ENCODE measurements around the gene CUBN.
"Not testable (repeated sequence)": the region's sequence is repeated elsewhere in the genome, so short reads cannot be mapped to it uniquely, and the experiment has no call there.

The CUBN gene

DNA sequence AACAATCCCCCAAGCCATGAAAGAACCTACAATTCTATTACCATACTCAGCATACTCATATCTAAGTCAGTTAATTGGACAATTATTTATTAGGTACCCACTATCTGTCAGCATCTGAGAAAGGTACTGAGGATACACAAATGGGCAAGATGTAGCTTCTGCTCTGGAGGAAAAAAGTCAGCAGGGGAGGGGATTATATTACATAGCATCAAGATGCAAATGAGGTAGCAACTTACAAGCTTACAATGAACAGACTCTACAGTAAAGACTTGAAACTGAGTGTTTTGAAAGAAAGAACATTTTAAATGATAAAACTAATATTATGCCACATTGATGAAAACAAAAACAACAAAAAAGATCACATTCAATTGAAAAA, 10.8 kb upstream of the CUBN start:
- DNase-seq, result no peak

- DNase-seq, result no peak
These were observed 8.9 kb upstream of the CUBN start for GRCh38 chr10:17138460-17139042.

GRCh38 chr10:17134737-17135260, 5.2 kb upstream of the CUBN start:
- DNase-seq, result no peak

- no peak for DNase-seq
These were observed 4.7 kb upstream of the CUBN start for GRCh38 chr10:17134282-17134681.

- no peak for DNase-seq
These were observed 1.4 kb downstream of the CUBN start for GRCh38 chr10:17128261-17128660.

GRCh38 chr10:17126327-17126726, 3.3 kb downstream of the CUBN start:
- DNase-seq, result no peak

- no peak for DNase-seq
These were observed 4.3 kb downstream of the CUBN start for GRCh38 chr10:17125206-17125893.

DNA sequence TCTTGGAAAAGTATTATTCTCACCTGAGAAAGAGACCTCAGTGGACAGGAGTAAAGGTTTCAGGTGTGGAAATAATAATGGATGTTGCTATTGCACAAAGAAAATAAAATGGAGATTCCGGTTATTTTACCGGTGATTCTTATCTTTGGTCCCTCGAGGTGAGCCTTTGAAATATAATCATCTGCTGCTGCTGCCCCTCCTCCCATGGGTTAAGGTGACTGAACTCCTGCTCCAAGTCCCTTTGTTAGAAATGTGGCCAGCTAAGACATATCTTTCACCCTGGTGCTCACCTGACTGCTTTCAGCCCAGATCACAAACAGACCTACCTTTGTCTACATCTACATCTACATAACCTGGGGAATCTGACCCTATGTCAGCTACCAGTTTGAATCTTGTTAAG, 5.7 kb downstream of the CUBN start:
- no peak for DNase-seq

GRCh38 chr10:17122726-17123661, 6.6 kb downstream of the CUBN start:
- DNase-seq, result no peak

- DNase-seq, result no peak
These were observed 7.6 kb downstream of the CUBN start for GRCh38 chr10:17122052-17122451.

DNA sequence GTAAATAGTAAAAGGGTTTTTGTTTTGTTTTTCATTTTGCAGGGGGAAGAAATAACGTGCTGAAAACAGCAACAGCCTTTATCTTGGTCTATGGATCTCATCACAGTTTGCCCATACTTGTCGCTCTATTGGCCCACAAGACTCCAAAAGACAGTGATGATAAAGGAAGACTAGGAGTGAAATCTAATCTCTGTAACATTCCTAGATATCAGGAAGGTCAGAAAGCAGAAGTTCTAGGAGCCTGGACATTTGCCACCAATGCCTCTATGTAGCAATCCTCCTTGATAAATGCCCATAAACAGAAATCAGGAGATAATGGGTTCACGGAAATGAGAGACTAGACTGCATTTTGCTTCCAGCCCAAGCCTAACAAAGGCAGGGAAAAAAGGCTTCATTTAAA, 8.9 kb downstream of the CUBN start:
- DNase-seq, result no peak

GRCh38 chr10:17119845-17120244, 9.8 kb downstream of the CUBN start:
- no peak for DNase-seq

DNA sequence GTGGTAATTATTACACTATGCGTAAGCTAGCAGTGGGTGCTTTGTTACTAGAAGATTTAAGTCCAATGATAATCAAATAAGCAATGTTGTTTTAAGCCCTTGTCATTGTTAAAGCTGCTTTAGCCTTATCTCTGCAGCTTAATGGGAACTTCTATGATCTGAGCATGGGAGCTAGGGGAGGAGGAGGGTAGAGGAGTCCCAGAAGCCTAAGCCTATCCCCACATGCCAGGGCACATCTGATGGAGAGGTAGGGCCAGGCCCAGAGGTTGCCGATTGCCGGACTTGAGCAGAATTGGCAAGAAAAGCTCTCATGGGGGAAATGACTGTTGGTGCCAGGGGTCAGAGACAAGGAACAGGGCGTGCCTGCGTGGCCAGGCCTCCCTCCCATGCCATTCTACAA, 13.4 kb downstream of the CUBN start:
- no peak for DNase-seq

GRCh38 chr10:17115683-17116082, 13.9 kb downstream of the CUBN start:
- no peak for DNase-seq

DNA sequence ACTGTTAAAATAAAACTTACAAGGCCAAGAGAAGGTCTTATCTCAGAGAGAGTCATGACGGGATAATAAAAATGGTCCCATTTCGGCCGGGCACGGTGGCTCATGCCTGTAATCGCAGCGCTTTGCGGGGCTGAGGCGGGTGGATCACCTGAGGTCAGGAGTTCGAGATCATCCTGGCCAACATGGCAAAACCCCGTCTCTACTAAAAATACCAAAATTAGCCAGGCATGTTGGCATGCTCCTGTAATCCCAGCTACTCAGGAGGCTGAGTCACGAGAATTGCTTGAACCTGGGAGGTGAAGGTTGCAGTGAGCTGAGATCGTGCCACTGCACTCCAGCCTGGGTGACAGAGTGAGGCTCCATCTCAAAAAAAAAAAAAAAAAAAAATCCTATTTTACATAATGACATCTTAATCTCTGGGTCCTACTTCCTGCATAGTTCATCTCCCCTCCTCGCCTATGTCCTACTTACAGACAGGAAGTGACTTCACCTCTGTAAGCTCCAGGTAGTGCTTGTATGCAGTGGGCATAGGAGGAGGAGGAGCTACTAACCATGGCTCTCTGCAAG, 14.7 kb downstream of the CUBN start:
- not testable (repeated sequence) for DNase-seq

GRCh38 chr10:17113889-17114540, 15.6 kb downstream of the CUBN start:
- DNase-seq, result no peak

DNA sequence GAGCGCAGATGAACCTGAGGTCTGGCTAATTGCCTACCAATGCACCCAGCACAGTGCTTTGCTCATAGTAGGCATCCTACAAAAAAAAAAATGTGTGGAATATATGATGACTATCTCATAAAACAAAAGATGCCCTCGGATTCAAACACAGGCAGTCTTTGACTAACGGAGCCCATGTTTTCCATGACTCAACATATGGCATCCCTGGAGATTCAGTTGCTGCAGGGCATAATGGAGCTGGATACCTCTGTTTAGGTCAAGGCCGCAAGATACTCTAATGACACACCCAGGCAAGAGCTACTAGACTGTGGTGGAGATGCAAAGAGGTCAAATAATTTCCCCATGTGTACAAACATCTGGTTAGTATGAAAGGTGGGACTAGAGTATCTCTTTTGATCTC, 16.3 kb downstream of the CUBN start:
- DNase-seq, result no peak

DNA sequence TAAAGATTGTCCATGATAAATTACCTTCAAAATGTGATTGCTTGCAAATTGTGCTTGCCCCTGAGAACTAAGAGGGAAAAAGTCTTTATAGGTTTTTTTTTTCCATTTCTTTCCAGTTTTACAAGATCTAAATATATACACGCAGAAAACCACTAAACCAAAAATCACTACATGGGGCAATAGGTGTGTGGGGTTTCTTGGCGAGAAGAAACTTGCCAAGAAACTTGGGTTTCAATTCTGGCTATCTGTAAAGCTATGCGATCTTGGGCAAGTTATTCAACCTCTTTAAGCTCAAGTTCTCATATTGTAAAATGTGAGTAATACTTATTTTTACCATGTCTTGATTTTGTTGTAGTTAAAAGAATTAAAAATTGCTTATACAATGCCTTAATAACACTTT, 17.0 kb downstream of the CUBN start:
- no peak for DNase-seq

DNA sequence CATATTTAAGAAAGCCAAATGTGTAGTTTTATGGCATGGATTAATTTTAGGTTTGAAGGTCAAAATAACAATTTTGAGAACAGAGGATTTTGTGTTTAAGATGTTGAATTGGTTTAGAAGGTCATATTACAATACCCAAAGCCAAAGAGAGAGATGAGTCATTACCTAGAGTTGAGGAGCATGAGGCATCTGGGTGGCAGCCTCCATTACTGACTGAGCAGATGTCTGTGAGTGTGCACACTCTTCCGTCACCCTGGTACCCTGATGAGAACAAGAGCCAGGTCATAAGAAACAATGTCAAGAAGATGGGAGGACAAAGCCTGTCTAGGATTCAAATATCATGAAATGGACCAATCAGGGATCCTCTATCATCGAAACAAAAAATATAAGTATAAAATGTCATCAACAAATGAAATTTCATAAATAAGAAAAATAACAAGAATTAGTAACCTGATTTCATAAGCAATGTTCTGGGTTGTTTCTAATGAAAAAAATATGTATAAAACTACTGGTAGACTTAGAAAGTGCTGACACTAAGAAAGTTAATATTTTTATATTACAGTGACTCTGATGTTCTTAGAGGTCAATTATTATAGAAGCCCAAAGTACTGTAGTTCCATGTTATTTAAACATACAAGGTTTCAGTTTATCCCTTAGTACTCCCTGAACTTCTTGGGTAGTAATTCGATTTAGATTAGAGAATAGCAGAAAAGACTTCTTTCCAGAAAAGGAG, 20.0 kb downstream of the CUBN start:
- no peak for DNase-seq

DNA sequence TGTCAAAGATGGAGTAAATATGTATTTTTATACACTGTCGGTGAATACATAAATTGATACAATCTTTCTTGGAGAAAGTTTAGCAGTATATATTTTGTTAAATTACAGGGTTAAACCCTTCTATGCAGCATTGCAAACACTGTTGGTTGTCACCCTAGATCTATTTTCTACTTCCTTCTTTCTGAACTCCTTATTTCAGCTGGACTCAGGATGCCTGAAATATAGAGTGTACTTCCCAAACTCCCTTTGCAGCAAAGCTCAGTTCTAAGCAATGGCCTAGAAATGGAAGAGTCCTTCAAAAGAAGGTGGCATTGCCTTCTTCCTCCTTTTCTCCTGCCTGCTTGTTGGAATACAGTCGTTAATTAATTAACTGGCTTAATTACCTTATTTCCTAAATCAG, 20.6 kb downstream of the CUBN start:
- no peak for DNase-seq

GRCh38 chr10:17106991-17107390, 22.6 kb downstream of the CUBN start:
- DNase-seq, result no peak

- no peak for DNase-seq
These were observed 27.7 kb downstream of the CUBN start for GRCh38 chr10:17101910-17102266.
